Erythroblast (primary cell): ENCODE measurements around the gene RNF38.

Source experiments
- GATA1 ChIP-seq: IDR thresholded peaks from 2 replicates; pipeline ENCODE4 v1.6.1; 2011; ENCODE audit warnings: low read depth, mild to moderate bottlenecking, control low read depth, low read length, moderate library complexity
- POLR2A ChIP-seq: IDR thresholded peaks from 2 replicates; pipeline ENCODE4 v1.6.1; 2011; ENCODE audit warnings: mild to moderate bottlenecking, low read length

GRCh38 chr9:36438536-36439236 lies 38.6 kb upstream of the RNF38 start:
- TF ChIP-seq POLR2A, result no peak
- TF ChIP-seq GATA1, result no peak
